Testis (tissue), 3 donors: ENCODE measurements around the gene SCG3. TPM values are rescaled to one million over a fixed set of nuclear protein-coding genes. Genes with fewer than 3 reads are reported as not detected.

Experiments
- DNase-seq: peaks from one replicate; pipeline ENCODE4 v3.0.0-alpha.2; 2019
- H3K27ac ChIP-seq, 2 donors: fragments of 200-600 bp; sonication (generic); one replicate each; pipeline ENCODE4 v1.5.1; 2019
- H3K27me3 ChIP-seq: fragments of 200-600 bp; sonication (generic); one replicate; pipeline ENCODE4 v1.5.1; 2019
- H3K36me3 ChIP-seq: fragments of 200-600 bp; sonication (generic); one replicate; pipeline ENCODE4 v1.5.1; 2017; ENCODE audit warnings: low read depth; ENCODE audit errors: missing control alignments
- H3K4me1 ChIP-seq: fragments of 200-600 bp; sonication (generic); one replicate; pipeline ENCODE4 v1.5.1; 2019
- H3K4me3 ChIP-seq, 2 donors: fragments of 200-600 bp; sonication (generic); one replicate each; pipeline ENCODE4 v1.5.1; 2017 to 2019
- H3K9me3 ChIP-seq: fragments of 200-600 bp; sonication (generic); one replicate; pipeline ENCODE4 v1.5.1; 2017
- CTCF ChIP-seq, 3 experiments: fragments of 450-650 bp in 2 of 3; fragments of 200-600 bp in 1 of 3; sonication (generic) in 1 of 3; IDR thresholded peaks; one replicate each; pipeline ENCODE4 v1.5.1; 2016 to 2019; ENCODE audit warnings: antibody characterized with exemption in 3 of 3, mild to moderate bottlenecking in 2 of 3, moderate library complexity in 1 of 3
- POLR2A ChIP-seq: fragments of 450-650 bp; IDR thresholded peaks from one replicate; pipeline ENCODE4 v1.6.1; 2017; ENCODE audit warnings: antibody characterized with exemption, mild to moderate bottlenecking, moderate library complexity
- WGBS, 2 donors: methylation state at CpG; one replicate each; pipeline ENCODE4 v1.1.5; 2018; 5-methylcytosine and 5-hydroxymethylcytosine counted together
- intact Hi-C: fragments of 100-400 bp; cut with DNase I; formaldehyde crosslinking; loops from one replicate; pipeline ENCODE4 v1.15.1; 2023; ENCODE audit warnings: low total_unique reads
- polyA plus RNA-seq: library from polyadenylated mRNA; stranded (reverse); fragments of 350-450 nt; fragmentation: Illumina TruSeq; extraction: RNeasy Lipid Tissue Mini Kit (QIAGEN cat#74804); gene quantifications from one replicate; pipeline ENCODE4 v1.2.3, GENCODE V29; 2014; ENCODE audit warnings: low read depth, low replicate concordance; ENCODE audit not compliant: insufficient read depth
- total RNA-seq, 2 donors: library from RNA; depleted of rRNA; stranded (reverse); fragments of >200 nt; gene quantifications; one replicate each; pipeline ENCODE4 v1.2.3, GENCODE V29; 2016

SCG3 gene
- total and polyA plus RNA-seq, 3 donors from 2014 or later = 1.2 to 2.0 (median 1.3) TPM

GRCh38 chr15:51672155-51672687 lies 9.1 kb upstream of the SCG3 start:
- Histone ChIP-seq H3K4me1 (no peaks in the 10 kb centered on the region), H3K4me3 (no peak overlapping the region), H3K27ac (no peak overlapping the region), H3K27me3 (no peaks in the 10 kb centered on the region), H3K9me3 (no peaks in the 10 kb centered on the region), H3K36me3 (no peaks in the 10 kb centered on the region)
- no peak for TF ChIP-seq CTCF (IDR thresholded peaks at IDR 0.05)
- TF ChIP-seq POLR2A = no peak
- intact Hi-C loops = no loop called here
- 31 to 42% methylated on average over 9 of the region's 9 CpGs for WGBS, 2 donors
- no peak for DNase-seq

- intact Hi-C loops = no loop called here
- Histone ChIP-seq H3K36me3 (no peaks in the 10 kb centered on the region), H3K27me3 (no peaks in the 10 kb centered on the region), H3K4me1 (no peaks in the 10 kb centered on the region), H3K4me3 (no peak overlapping the region), H3K9me3 (no peaks in the 10 kb centered on the region), H3K27ac (no peak overlapping the region)
- 37 to 54% methylated on average over 2 of the region's 2 CpGs for WGBS, 2 donors
- no peak for DNase-seq
- no peak for TF ChIP-seq CTCF (IDR thresholded peaks at IDR 0.05)
- no peak for TF ChIP-seq POLR2A
Measured at GRCh38 chr15:51672913-51673857, 8.1 kb upstream of the SCG3 start.

GRCh38 chr15:51675234-51675633 lies 6.1 kb upstream of the SCG3 start:
- H3K27ac ChIP-seq = no peak overlapping the region
- H3K4me1 ChIP-seq = no peaks in the 10 kb centered on the region
- no peaks in the 10 kb centered on the region for H3K9me3 ChIP-seq
- no peak for DNase-seq
- no peaks in the 10 kb centered on the region for H3K27me3 ChIP-seq
- WGBS, 2 donors = 46 to 78% methylated on average over 1 of the region's 1 CpG
- TF ChIP-seq CTCF (IDR thresholded peaks at IDR 0.05) (no peak), POLR2A (no peak)
- H3K36me3 ChIP-seq = no peaks in the 10 kb centered on the region
- H3K4me3 ChIP-seq = no peak overlapping the region
- intact Hi-C loops = no loop called here

- no peak overlapping the region for H3K4me3 ChIP-seq
- H3K4me1 ChIP-seq = no peaks in the 10 kb centered on the region
- no peaks in the 10 kb centered on the region for H3K27me3 ChIP-seq
- 96 to 100% methylated on average over 1 of the region's 1 CpG for WGBS, 2 donors
- TF ChIP-seq POLR2A (no peak), CTCF (IDR thresholded peaks at IDR 0.05) (no peak)
- intact Hi-C loops = no loop called here
- no peaks in the 10 kb centered on the region for H3K9me3 ChIP-seq
- no peak for DNase-seq
- H3K36me3 ChIP-seq = no peaks in the 10 kb centered on the region
- no peak overlapping the region for H3K27ac ChIP-seq
Measured at GRCh38 chr15:51677021-51677420, 4.3 kb upstream of the SCG3 start.
